Right forelimb (tissue), 1 donor: Measurements from ENCODE around the gene LTO1.

Experiments
- DNase-seq: peaks from one replicate; pipeline ENCODE4 v3.0.0-alpha.2; 2018

Gene LTO1, protein sequence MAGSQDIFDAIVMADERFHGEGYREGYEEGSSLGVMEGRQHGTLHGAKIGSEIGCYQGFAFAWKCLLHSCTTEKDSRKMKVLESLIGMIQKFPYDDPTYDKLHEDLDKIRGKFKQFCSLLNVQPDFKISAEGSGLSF

GRCh38 chr11:69674886-69675714 is at the start of gene LTO1:
LTO1 (minus strand) TSS chr11:69675353; CDS start chr11:69675239, 114 bp downstream.
- DNase-seq = peak; percentile 98

GRCh38 chr11:69721745-69722144 is 46.6 kb upstream of the LTO1 start:
- DNase-seq = no peak

- DNase-seq = no peak
These were observed 46.0 kb upstream of the LTO1 start for GRCh38 chr11:69721106-69721505.

- no peak for DNase-seq
These were observed 43.8 kb upstream of the LTO1 start for GRCh38 chr11:69718912-69719311.

DNA sequence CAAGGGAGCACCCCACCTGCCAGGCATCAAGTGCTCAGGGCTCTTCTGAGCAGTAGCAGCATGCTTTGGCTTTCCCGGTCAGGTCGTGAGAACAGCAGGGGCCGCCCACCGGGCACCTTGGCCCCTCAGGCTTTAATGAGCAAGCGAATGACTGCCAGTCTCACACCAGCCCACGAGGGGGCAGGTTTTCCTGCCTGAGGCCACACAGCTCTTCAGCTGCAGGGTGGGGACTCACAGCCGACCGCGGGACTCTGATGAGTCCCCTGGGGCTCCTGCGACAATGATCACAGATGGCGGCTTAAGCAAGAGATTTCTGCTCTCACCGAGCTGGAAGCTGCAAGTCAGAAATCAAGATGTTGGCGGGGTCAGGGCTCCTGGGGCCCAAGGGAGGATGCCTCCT is 43.0 kb upstream of the LTO1 start:
- no peak for DNase-seq

DNA sequence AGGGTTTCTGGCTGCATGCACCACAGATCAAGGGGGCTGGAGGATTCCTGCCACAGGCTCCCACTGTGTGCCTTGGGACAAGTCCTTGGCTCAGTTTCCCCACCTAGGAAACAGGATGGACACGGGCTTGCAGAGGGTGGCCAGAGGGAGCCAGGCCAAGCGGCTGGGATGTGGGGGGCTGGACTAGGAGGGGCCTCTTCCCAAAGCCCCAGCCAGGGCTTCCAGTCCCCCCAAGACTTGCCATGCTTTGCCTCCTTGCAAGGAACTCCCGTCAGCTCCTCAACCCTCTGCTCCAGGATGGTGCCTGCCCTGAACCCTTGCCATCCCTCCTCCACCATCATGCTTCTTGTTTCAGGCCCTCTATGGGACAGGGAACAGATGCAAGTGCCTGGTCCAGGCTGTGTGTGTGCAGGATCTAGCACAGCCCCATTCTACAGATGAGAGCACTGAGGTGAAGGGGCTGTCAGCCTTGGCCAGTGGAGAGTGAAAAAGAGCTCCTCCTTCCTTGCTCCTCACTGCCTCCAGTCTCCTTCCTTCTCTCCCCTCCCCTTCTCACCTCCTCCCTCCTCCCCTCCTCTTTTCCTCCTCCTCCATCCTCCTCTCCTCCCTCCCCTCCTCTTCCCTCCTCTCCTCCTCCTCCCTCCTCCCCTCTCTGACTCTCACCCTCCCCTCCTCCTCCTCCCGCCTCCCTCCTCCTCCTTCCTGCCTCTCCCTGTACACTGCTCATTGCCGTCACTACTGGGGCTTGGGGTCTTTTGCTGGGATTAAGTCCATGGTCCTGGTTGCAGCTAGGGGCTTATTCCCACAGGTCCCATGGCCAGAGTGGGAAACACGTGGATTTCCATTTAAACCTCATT is 42.0 kb upstream of the LTO1 start:
- no peak for DNase-seq

- DNase-seq = no peak
These were observed 40.9 kb upstream of the LTO1 start for GRCh38 chr11:69716099-69716498.

DNA sequence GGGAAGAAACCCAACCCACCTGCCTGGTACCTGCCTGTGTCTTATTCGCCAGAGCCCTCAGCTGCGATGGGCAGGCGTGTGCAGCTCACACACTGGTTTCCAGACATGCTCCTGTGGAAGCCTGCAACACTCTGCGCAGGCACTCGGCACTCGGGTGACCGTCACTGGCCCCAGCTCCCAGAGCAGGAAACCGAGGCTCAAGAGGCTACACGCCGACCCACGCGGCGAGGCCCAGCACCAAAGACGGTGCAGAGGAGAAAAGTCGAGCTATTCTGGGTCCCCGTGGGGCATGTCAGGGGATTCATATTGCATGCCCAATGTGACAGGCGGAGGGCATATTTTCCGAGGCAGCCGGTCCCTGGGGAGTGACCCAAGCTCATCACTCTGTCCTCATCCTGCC is 40.3 kb upstream of the LTO1 start:
- DNase-seq = no peak

- no peak for DNase-seq
These were observed 37.0 kb upstream of the LTO1 start for GRCh38 chr11:69711822-69712801.

DNA sequence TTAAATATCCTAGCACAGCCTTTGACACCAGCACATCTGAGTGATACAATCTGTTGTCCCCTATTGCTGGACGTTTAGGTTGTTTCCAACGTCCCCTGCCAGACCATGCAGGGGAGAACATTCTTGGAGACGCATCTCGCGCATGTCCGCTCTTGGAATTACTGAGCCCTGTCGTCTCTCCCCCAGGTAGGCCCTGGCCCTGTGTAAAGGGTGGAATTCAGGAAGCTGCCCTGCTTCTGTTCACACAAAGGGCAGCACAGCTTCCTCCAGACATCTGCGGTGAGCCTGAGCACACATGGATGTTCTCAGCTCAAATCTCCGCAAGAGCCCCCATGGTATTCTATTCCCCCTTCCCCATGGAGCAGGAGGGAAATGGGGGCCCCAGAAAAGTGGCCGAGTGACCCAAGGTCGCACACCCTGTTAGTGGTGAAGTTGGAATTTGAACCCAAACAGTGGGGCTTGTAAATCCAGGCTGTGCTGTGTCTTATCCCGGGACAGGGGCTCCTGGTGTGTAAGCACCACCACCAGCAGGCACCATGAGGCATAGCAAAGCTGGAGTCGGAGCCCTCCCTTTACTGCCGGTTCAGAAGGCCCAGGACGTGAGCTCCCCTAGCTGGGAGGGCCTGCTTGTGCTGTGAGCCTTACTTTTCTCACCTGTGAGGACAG is 33.7 kb upstream of the LTO1 start:
- no peak for DNase-seq

- DNase-seq = no peak
These were observed 32.0 kb upstream of the LTO1 start for GRCh38 chr11:69707176-69707575.

DNA sequence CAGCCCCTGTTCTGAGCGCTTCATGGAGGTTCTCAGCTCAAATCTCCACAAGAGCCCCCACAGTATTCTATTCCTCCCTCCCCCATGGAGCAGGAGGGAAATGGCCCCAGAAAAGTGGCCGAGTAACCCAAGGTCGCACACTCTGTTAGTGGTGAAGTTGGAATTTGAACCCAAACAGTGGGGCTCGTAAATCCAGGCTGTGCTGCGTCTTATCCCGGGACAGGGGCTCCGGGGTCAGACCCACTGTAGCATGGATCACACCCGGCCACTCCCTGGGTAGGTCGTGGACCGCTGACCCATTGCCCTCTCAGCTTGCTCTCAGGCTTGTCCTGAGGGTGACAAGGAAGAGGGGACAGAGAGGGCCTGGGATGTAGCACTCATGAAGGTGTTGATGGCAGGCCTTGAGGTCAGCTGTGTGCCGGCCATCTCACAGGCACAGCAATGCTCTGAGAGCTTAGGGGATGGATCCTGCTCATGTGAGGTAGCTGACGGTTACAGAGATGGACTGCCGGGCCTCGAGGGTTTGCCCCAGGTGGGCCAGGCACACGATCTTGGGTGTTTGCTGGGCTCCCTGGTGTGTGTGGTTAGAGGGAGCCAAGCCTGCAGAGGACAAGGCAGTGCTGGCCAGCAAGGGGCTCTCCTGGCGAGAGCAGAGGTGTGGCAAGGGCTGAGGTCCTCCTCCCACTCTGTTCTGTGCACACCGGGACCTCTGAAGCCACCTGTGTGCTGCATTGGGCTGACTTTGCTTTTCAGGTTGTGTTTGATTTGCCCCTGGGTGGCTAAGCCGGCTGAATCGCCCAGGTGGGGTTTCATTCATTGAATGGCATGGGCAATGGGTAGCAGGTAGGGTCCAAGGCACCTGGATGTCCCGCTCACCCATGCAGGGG is 31.0 kb upstream of the LTO1 start:
- DNase-seq = no peak

GRCh38 chr11:69705351-69705811 is 30.2 kb upstream of the LTO1 start:
- no peak for DNase-seq

GRCh38 chr11:69704508-69705253 is 29.5 kb upstream of the LTO1 start:
- DNase-seq = peak; percentile 65

DNA sequence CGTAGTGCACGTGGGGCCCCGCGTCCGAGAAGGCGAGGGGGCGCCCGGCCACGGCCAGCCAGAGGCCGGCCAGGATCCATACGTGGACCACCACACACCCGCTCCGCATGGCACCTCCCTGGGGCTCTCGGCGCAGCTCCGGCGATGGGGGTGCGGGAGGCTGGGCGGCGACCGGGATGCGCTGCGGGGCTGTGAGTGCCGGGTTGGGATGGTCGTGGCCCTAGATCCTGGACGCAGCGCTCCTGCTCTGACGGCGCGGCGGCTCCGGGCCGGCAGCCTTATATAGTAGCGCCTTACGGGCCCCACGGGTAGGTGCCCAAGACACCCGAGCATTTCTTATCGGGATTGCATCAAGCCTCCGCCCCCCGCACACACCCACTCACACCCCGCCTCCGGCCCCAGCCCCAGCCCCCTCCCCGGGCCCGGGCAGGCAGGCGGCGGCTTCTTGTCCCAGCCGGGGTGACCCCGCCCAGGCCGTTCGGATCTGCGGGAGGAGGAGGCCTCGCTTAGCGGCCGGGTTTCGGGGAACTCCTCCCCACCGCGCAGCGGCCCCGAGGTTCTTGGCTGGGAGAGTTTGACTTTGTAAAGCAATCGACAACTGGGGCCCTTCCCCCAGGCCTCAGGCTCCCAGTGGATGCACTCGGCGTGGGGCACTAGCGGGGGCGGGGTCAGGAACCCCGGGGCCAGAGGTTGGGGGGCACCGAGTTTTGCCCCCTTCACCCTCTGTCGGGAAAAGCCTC is 28.8 kb upstream of the LTO1 start, which contains the start of gene FGF19:
Gene FGF19, minus strand, starts transcription at position 255 of the 740 bp plus-strand sequence. Its CDS starts 146 bp downstream, at position 109.
- DNase-seq = peak; percentile 57

DNA sequence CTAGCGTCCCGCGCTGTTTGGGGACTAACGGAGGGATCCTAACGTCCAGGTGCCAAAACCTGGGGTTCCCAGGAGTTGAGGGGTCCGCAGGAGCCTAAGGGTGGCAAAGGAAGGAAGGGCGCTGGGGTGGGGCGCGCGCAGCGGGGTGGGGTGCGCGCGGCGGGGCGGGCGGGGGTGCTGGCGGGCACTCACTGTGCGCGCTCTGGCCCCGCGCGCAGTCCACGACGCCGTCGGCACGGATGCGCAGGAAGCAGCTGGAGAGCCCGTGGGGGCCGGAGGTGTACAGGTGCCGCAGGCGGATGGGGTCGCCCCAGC is 28.3 kb upstream of the LTO1 start:
- DNase-seq = no peak

DNA sequence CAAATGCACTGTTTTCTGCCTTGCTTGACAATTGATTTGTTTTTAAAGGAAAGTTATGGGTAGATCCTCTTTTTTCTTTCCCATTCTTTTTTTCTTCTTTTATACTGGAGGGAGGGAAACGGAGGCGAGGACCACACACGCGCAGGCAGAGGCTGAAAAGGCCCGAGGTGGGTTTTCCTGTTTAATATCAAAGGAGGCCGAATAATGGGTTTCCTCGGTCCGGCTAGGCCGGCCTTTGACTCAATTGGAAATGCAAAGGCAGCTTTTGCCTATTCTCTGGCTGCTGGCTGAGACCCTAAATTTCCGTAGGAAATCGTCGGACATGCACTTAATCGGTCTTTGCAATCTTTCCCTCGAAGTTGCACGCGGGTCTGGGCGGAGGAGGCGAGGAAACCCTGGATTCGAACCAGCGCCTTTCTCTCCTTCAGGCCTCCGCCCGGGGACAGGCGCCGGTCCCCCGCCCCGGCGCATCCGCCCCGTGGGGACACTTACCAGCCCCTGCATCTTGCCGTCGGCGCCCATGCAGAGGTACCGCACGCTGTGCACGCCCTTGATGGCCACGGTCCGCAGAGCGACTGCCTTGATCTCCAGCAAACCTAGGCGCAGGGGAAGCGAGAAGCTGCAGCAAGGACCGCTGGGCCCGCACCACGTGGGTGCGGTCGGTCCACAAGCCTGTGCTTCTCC is 27.8 kb upstream of the LTO1 start:
- DNase-seq = no peak

- no peak for DNase-seq
These were observed 27.1 kb upstream of the LTO1 start for GRCh38 chr11:69702239-69702691.
